Activated CD8-positive, alpha-beta T cell treated with anti-CD3 and anti-CD28 coated beads for 36 hours (primary cell): Measurements from ENCODE around the gene KMT2E. TPM values are rescaled to one million over a fixed set of nuclear protein-coding genes. Genes with fewer than 3 reads are reported as not detected.
A peak's percentile ranks its signal among the peaks of the same experiment; 100 is the strongest.

ENCODE experiments used
- ATAC-seq: fragments of 200-7000 bp; cut with Tn5 transposase; one replicate; pipeline ENCODE4 v1.10.0; 2021; ENCODE audit warnings: mild to moderate bottlenecking, moderate library complexity
- CTCF ChIA-PET: fragments of 350-600 bp; sonication (Branson Sonifier 250); formaldehyde crosslinking; loops from one replicate; lab custom pipeline; 2021; ENCODE audit warnings: antibody characterized with exemption; lab: Charles Lee
- POLR2A ChIA-PET: fragments of 350-600 bp; sonication (Branson Sonifier 250); formaldehyde crosslinking; loops from one replicate; lab custom pipeline; 2021; ENCODE audit warnings: antibody characterized with exemption; lab: Charles Lee
- DNase-seq: peaks from one replicate; pipeline ENCODE4 v3.0.0-alpha.2; 2020
- H3K27ac Mint-ChIP-seq: one replicate; pipeline ENCODE4 v1.8.0; 2021; ENCODE audit warnings: mild to moderate bottlenecking, mixed read lengths
- H3K27me3 Mint-ChIP-seq: one replicate; pipeline ENCODE4 v1.8.0; 2021; ENCODE audit warnings: mixed read lengths
- H3K36me3 Mint-ChIP-seq: one replicate; pipeline ENCODE4 v1.8.0; 2021; ENCODE audit warnings: low read depth, mixed read lengths
- H3K4me1 Mint-ChIP-seq: one replicate; pipeline ENCODE4 v1.8.0; 2021; ENCODE audit warnings: low read depth, mixed read lengths
- H3K4me3 Mint-ChIP-seq: one replicate; pipeline ENCODE4 v1.8.0; 2021; ENCODE audit warnings: mild to moderate bottlenecking, moderate library complexity, mixed read lengths
- H3K9me3 Mint-ChIP-seq: one replicate; pipeline ENCODE4 v1.8.0; 2021; ENCODE audit warnings: mixed read lengths
- CTCF ChIP-seq: fragments of 200-600 bp; IDR thresholded peaks from one replicate; pipeline ENCODE4 v1.8.0; 2022; ENCODE audit warnings: antibody characterized with exemption, mild to moderate bottlenecking
- intact Hi-C: fragments of 100-400 bp; cut with micrococcal nuclease; formaldehyde crosslinking; loops from one replicate; pipeline ENCODE4 v1.10.0; 2022
- total RNA-seq, 2 experiments: library from RNA; stranded (reverse); gene quantifications; one replicate each; pipeline ENCODE4 v1.2.3, GENCODE V29; 2021

The KMT2E gene
- total RNA-seq, 2 experiments from 2014 or later: 94.7 to 98.4 TPM

- no peak overlapping the region for H3K4me3 Mint-ChIP-seq
- ChIA-PET POLR2A (interaction anchor here (0.9 to 1.7 kb wide), 5 partner anchors 9 to 20 kb away, joined by 3 to 8 read pairs (median 5); no protein-coding TSS in a partner anchor), CTCF (interaction anchor here (1.7 to 16.8 kb wide), 2 partner anchors 12 to 18 kb away, joined by 6 to 210 read pairs; partner anchors contain the start of gene KMT2E)
- no peaks in the 10 kb centered on the region for H3K9me3 Mint-ChIP-seq
- peaks cover 61% of the 10 kb centered on the region for H3K4me1 Mint-ChIP-seq
- no peaks in the 10 kb centered on the region for H3K27me3 Mint-ChIP-seq
- H3K36me3 Mint-ChIP-seq: peaks cover 60% of the 10 kb centered on the region
- H3K27ac Mint-ChIP-seq: peak overlapping the region; percentile 63
- TF ChIP-seq CTCF: no peak
- ATAC-seq (no peak), DNase-seq (no peak)
- intact Hi-C loops: no loop called here
Measured at GRCh38 chr7:104993217-104993862, 20.7 kb upstream of the KMT2E start.

GRCh38 chr7:104998040-104998752 is 15.8 kb upstream of the KMT2E start:
- TF ChIP-seq CTCF: no peak
- no peak overlapping the region for H3K4me3 Mint-ChIP-seq
- no peak for DNase-seq
- ChIA-PET POLR2A (interaction anchor here (0.7 to 1.4 kb wide), 5 partner anchors 14 to 70 kb away, joined by 3 to 5 read pairs (median 3); no protein-coding TSS in a partner anchor), CTCF (interaction anchor here (1.1 to 4.3 kb wide), 5 partner anchors 9 to 76 kb away, joined by 3 to 16 read pairs (median 4); no protein-coding TSS in a partner anchor)
- H3K36me3 Mint-ChIP-seq: peaks cover 60% of the 10 kb centered on the region
- peak overlapping the region; percentile 78 for H3K27ac Mint-ChIP-seq
- intact Hi-C loops: no loop called here
- ATAC-seq: no peak
- H3K4me1 Mint-ChIP-seq: peaks cover 88% of the 10 kb centered on the region
- no peaks in the 10 kb centered on the region for H3K9me3 Mint-ChIP-seq
- H3K27me3 Mint-ChIP-seq: no peaks in the 10 kb centered on the region

- no peak overlapping the region for H3K4me3 Mint-ChIP-seq
- H3K4me1 Mint-ChIP-seq: peaks cover 84% of the 10 kb centered on the region
- DNase-seq: no peak
- no peaks in the 10 kb centered on the region for H3K27me3 Mint-ChIP-seq
- peak overlapping the region; percentile 82 for H3K27ac Mint-ChIP-seq
- H3K36me3 Mint-ChIP-seq: peaks cover 55% of the 10 kb centered on the region
- intact Hi-C loops: no loop called here
- CTCF ChIA-PET: no interaction called here
- no peak for ATAC-seq
- no peaks in the 10 kb centered on the region for H3K9me3 Mint-ChIP-seq
- POLR2A ChIA-PET: interaction anchor here (1.0 kb wide), 1 partner anchor 13 kb away, joined by 4 read pairs; no protein-coding TSS in a partner anchor
- no peak for TF ChIP-seq CTCF
Measured at GRCh38 chr7:105000200-105000599, 13.8 kb upstream of the KMT2E start.

- no peak for DNase-seq
- Mint-ChIP-seq H3K4me1 (peaks cover 79% of the 10 kb centered on the region), H3K27ac (peak overlapping the region; percentile 67), H3K4me3 (no peak overlapping the region), H3K36me3 (peaks cover 52% of the 10 kb centered on the region), H3K9me3 (no peaks in the 10 kb centered on the region), H3K27me3 (no peaks in the 10 kb centered on the region)
- no peak for TF ChIP-seq CTCF
- intact Hi-C loops: no loop called here
- ATAC-seq: no peak
- ChIA-PET CTCF (interaction anchor here (0.8 to 1.9 kb wide), 3 partner anchors 10 to 16 kb away, joined by 3 to 5 read pairs (median 3); no protein-coding TSS in a partner anchor), POLR2A (interaction anchor here (1.0 to 2.9 kb wide), 4 partner anchors 8 to 22 kb away, joined by 3 to 18 read pairs (median 10); partner anchors contain the start of gene KMT2E)
Measured at GRCh38 chr7:105000927-105001336, 13.1 kb upstream of the KMT2E start.
